GM12874 (cell line): ENCODE measurements around the gene GOLGA6D.
"Not testable (repeated sequence)": the region's sequence is repeated elsewhere in the genome, so short reads cannot be mapped to it uniquely, and the experiment has no call there.

Source experiments
- CTCF ChIP-seq: IDR thresholded peaks from 2 replicates; pipeline ENCODE4 v1.5.1; 2011; ENCODE audit warnings: low read depth, mild to moderate bottlenecking, control low read depth, low read length, moderate library complexity; ENCODE audit not compliant: insufficient read depth

The GOLGA6D gene

GRCh38 chr15:75282572-75282971 is at the start of gene GOLGA6D:
Gene GOLGA6D (plus strand): TSS chr15:75282835. CDS start chr15:75282876, 41 bp downstream.
- TF ChIP-seq CTCF = not testable (repeated sequence)

- no peak for TF ChIP-seq CTCF
Measured at GRCh38 chr15:75233504-75234190, 49.0 kb upstream of the GOLGA6D start.

GRCh38 chr15:75234191-75234810 is 48.3 kb upstream of the GOLGA6D start:
- TF ChIP-seq CTCF = no peak

GRCh38 chr15:75235051-75235673 is 47.5 kb upstream of the GOLGA6D start:
- no peak for TF ChIP-seq CTCF

- no peak for TF ChIP-seq CTCF
Measured at GRCh38 chr15:75235760-75236729, 46.6 kb upstream of the GOLGA6D start.

GRCh38 chr15:75237316-75237982 is 45.2 kb upstream of the GOLGA6D start:
- no peak for TF ChIP-seq CTCF
